Stromal cell of bone marrow (primary cell): ENCODE measurements around the gene SYNDIG1.

Source experiments
- DNase-seq: peaks from one replicate; pipeline ENCODE4 v3.0.0-alpha.2; 2012; ENCODE audit warnings: low read depth

The SYNDIG1 gene

GRCh38 chr20:24658920-24659660 is 189.7 kb downstream of the SYNDIG1 start:
- no peak for DNase-seq

DNA sequence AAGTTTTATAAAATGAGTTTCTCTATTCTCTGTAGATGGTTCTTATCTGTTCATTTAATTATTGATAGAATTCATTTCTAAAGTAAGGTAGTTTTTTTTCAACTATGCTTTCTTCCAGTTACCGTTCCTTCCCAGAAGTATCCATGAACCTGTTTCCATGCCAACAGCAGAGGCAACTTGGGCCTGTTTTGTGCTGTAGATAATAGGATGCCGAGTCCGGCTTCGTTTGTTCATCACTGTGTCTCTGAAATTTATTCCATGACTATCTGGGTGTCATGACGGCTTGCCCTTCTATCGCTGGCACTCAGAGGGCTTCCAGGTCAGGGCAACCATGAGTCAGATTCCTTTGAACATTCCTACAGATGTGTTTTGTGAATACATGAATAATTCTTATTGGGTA is 190.4 kb downstream of the SYNDIG1 start:
- DNase-seq = no peak

GRCh38 chr20:24660651-24661050 is 191.2 kb downstream of the SYNDIG1 start:
- no peak for DNase-seq

DNA sequence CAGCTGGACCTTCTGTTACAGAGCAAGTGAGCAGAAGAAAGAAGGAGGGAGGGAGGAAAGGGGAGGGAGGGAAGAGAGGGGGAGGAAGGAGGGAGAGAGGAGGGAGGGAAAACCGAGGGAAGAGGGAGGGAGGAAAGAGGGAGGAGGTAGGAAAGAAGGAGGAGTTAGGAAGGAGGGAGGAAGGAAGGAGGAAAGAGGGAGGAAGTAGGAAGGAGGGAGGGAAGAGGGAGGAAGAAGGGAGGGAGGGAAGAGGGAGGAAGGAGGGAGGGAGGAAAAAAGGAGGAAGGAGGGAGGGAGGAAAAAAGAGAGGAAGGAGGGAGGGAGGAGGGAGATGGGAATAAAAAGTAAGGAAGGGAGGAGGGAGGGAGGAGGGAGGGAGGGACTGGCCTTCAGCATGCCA is 191.8 kb downstream of the SYNDIG1 start:
- DNase-seq = no peak

DNA sequence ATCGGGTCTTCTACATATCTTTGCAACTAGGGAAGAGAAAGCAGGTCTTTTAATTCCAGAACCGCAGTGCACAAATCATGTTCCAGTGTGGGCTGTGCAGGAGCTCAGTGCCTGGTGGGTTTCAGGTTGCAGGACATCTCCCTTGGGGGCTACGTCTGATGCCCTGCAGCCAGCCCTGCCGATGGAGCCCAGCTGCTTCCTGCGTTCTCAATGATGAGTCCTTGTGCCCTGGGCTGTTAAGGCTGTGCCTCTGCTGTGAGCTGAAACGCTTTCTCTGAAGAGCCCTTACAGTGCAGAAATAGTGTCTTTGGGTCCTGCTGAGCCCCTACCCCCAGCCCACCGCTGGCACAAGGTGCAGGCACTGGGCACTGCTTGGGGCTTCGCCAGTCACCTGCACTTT is 192.9 kb downstream of the SYNDIG1 start:
- no peak for DNase-seq

GRCh38 chr20:24662752-24663365 is 193.4 kb downstream of the SYNDIG1 start:
- no peak for DNase-seq

DNA sequence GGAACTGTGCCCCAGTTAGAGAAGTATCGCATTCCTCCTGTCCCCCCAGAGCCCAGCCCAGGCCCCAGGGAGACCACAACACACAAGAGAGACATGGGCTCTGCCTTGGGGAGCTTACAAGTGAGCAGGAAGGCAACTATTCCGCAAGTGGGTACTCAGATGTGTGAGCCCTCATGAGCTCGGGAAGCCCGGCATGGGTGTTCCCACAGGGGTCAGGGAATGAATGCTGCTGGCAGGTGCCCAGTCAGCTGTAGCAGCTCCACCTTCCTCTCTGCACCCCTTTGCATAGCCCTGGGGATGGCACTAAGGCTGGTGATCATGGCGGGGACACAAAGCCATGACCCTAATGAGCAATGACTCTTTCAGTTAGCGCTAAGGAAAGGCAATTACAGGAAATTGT is 194.1 kb downstream of the SYNDIG1 start:
- DNase-seq = no peak

- DNase-seq = no peak
Measured at GRCh38 chr20:24664266-24664986, 195.0 kb downstream of the SYNDIG1 start.

DNA sequence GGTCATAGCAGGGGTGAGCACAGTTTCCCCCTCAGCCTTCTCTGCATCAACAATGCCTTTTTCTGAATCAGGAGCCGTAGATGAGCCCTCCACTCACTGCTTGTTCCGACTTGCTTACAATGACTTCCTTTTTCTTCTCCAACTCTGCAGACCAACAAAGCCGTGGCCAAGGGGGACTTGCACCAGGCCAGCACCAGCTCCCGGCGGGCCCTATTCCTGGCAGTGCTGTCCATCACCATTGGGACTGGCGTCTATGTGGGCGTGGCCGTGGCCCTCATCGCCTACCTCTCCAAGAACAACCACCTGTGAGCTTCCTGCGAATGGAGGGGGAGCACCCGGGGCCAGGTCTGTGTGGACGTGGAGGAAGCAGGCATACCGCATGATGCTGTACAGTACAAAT is 195.8 kb downstream of the SYNDIG1 start:
- DNase-seq = no peak

DNA sequence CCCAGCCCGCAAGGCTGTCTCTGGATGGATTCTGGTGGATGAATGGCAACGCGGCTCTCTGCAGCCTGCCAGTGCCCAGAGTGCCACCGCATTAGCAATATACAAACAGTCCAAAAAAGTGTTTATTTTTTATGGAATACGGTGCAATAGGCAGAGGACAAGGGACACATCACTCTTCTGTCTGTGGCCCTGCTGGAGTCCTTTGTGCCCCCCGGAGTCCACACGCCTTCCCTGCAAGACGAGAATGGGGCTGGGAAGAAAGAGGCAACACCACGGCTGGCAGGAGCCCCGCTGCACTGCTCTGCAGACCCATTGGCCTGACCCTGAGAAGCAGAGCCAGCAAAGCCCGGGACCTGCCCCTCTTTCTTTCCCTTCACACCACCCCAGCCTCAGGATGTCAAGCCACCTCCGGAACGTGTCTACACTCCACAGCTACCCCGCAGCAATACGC is 196.3 kb downstream of the SYNDIG1 start:
- DNase-seq = no peak

- no peak for DNase-seq
Measured at GRCh38 chr20:24667689-24668383, 198.4 kb downstream of the SYNDIG1 start.

DNA sequence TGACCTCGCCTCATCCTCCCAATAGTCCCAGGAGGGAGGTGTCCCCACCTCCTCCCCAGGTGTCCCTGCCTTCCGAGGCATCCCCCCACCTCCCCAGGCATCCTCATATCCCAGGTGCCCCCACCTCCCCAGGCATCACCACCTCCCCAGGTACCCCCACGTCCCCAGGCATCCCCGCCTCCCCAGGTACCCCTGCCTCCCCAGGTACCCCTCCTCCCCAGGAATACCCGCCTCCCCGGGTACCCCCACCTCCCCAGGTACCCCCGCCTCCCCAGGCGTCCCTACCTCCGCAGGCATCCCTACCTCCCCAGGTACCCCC is 198.9 kb downstream of the SYNDIG1 start:
- no peak for DNase-seq

DNA sequence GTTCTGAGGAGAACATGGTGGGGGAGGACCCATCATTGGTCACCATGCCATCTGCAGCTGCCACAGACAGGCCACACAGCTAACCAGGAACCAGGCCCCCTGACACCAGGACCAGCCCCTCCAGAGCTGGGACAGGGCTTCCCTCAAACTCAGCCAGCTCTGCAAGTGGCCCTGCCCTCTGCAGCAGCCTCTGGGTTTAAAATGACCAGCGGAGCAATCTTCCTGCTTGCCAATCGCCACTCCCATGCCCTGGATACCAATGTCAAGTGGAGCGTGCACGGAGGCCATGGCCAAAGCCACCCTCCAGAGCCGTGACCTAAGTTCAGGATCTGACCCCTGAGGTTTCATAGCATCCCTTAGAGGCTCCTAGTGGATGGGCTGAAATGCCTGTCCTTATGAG is 199.4 kb downstream of the SYNDIG1 start:
- DNase-seq = no peak

DNA sequence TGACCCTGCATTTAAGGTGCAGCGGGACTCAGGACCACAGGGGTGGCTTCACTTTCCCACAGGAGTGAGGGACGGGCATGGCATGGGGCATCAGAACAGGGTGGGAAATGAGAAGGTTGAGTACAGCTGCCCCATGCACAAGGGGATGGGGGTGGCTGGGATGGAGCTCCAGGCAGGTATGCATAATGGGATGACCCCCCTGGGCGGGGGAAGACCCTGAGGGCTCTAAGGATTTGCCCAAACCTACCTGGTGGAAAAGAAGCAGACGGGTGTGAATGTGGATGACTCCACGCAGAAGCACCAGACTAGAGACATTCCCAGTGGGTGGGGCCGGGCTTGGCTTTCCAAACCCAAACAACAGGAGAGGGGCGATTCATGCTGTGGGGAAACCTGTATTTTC is 200.3 kb downstream of the SYNDIG1 start:
- DNase-seq = no peak

GRCh38 chr20:24670341-24670872 is 201.0 kb downstream of the SYNDIG1 start:
- no peak for DNase-seq

GRCh38 chr20:24670981-24671380 is 201.6 kb downstream of the SYNDIG1 start:
- DNase-seq = no peak

DNA sequence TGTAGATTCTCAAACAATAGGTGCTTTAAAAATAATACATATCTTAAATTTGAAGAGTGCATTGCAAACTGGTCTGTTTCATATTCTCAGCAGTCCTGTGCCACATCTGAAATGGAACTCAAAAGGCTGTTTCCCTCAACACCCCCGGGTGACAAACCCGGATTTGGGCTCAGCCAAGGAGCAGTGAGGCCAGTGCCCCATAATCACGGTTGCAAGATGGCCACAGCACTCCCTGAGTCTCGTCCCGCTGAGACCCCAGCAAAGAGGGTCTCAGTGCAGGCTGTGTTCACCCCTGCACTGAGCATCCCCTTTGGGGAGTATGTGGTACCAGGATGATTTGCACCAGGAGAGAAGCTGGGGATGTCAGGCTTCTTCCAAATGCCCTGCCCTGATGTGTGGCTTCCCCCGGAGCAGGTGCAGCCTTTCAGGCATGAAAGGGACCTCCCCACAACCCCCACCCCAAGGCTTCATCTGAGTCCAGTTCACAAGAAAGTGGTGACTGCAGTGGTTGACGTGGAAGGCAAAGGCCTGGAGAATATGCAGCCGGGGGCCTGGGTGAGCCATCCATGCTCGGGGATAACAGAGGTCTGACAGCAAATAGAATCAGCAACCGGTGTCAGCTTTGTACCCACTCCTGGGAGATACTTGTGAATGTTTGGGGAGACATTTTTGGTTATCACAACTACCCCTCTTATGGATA is 202.9 kb downstream of the SYNDIG1 start:
- DNase-seq = no peak

DNA sequence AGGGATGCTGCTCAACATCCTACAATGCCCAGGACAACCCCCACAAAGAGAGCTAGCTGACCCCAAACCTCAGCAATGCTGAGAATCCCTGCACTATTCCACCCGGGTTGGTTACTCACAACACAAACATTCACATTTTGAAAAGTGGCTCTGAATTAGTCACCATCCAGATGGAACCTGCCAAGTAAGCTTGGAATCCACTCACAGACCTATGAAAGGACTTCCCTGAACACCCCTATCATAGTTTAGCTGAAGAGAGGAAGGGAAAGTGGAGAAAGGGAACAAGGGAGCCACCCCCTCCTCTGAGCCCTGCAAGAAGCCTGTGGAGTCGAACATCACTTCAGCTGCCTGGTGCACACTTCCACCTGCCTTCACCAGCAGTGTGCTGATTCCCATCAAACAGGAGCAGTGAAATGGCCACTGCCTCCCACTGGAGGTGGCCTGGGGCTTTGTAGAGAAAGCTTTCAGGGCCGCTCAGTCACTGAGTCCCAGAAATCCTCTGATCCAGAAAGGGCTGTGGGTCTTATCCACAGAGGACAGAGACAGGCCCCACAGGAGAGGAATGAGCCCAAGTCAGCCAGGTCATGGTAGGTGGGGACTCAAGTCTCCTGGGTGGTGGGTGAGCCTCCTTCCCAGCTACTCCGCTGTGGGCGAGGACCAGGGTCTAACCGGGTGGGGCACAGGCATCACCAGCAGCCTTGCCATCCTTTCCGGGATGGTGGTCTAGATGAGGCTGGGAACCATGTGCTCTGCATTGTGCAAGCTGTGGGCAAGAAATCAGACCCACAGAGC is 203.7 kb downstream of the SYNDIG1 start:
- DNase-seq = peak; percentile 90

- DNase-seq = no peak
Measured at GRCh38 chr20:24673678-24674570, 204.5 kb downstream of the SYNDIG1 start.
